ENCODE measurements around the gene PXT1. TPM values are rescaled to one million over a fixed set of nuclear protein-coding genes. Genes with fewer than 3 reads are reported as not detected.

The PXT1 gene
- total and polyA plus RNA-seq, 2 donors (not counting 1 experiment from before 2014, with no cell fraction given), result 0.52 TPM; not detected in 1

- Histone ChIP-seq H3K9me3 (ENCODE audit: control extremely low read depth in 1 of 3, control insufficient read depth in 2 of 3, insufficient read depth in 1 of 3, low read length in 2 of 3) (no peaks in the 10 kb centered on the region), H3K4me1 (ENCODE audit: control insufficient read depth in 2 of 2, insufficient read depth in 2 of 2, low read length in 2 of 2) (peaks cover 20 to 22% of the 10 kb centered on the region in 2 donors), H3K9ac (ENCODE audit: low read length) (no peak overlapping the region), H4K20me1 (ENCODE audit: control insufficient read depth, insufficient read depth, low read length, poor library complexity, severe bottlenecking) (no peaks in the 10 kb centered on the region), H3K4me3 (ENCODE audit: control extremely low read depth in 1 of 5, extremely low read depth in 1 of 5, insufficient read depth in 1 of 5, low read depth in 2 of 5, low read length in 4 of 5) (no peak overlapping the region), H3K27ac (ENCODE audit: low read length in 2 of 2) (no peak overlapping the region), H2AFZ (ENCODE audit: insufficient read depth, low read depth, low read length, poor library complexity, severe bottlenecking) (no peak overlapping the region), H3K79me2 (ENCODE audit: control insufficient read depth, insufficient read depth, low read length) (no peaks in the 10 kb centered on the region), H3K4me2 (replicated peaks; ENCODE audit: low read depth, low read length, poor library complexity, severe bottlenecking) (no peak overlapping the region), H3K36me3 (replicated peaks in 1 of 2; ENCODE audit: control extremely low read depth in 1 of 2, control insufficient read depth in 1 of 2, extremely low read depth in 1 of 2, insufficient read depth in 2 of 2, low read length in 1 of 2) (no peaks in the 10 kb centered on the region), H3K27me3 (replicated peaks in 1 of 4; ENCODE audit: control extremely low read depth in 1 of 4, control insufficient read depth in 3 of 4, insufficient read depth in 4 of 4, low read length in 3 of 4) (peaks cover 0 to 38% (median 14%) of the 10 kb centered on the region in 4 experiments)
- DNase-seq (no peak), ATAC-seq (ENCODE audit: low read depth) (no peak)
- ChIA-PET CTCF (interaction anchor here (1.4 kb wide), 1 partner anchor 87 kb away, joined by 3 read pairs; no protein-coding TSS in a partner anchor), POLR2A (no interaction called here)
- H3K9me3 Mint-ChIP-seq (ENCODE audit: insufficient read depth), result no peaks in the 10 kb centered on the region
- TF ChIP-seq EZH2 (IDR thresholded peaks at IDR 0.05; ENCODE audit: borderline replicate concordance, insufficient read depth, low read depth, low read length, poor library complexity, severe bottlenecking) (no peak), CTCF (IDR thresholded peaks at IDR 0.05) (no peak)
- H3K27ac Mint-ChIP-seq, result no peak overlapping the region
- peaks cover 24% of the 10 kb centered on the region for H3K4me1 Mint-ChIP-seq
- intact Hi-C loops (cut with micrococcal nuclease), result no loop called here
- peaks cover 44% of the 10 kb centered on the region for H3K27me3 Mint-ChIP-seq
- H3K4me3 Mint-ChIP-seq, result no peak overlapping the region
Observed at GRCh38 chr6:36389353-36389752, 53.3 kb downstream of the PXT1 start.

- Histone ChIP-seq H3K9me3 (ENCODE audit: control extremely low read depth in 1 of 3, control insufficient read depth in 2 of 3, insufficient read depth in 1 of 3, low read length in 2 of 3) (no peaks in the 10 kb centered on the region), H3K27ac (ENCODE audit: low read length in 2 of 2) (peak within 1 kb of the TSS in 1 of 2 donors; percentile 28), H3K4me2 (replicated peaks; ENCODE audit: low read depth, low read length, poor library complexity, severe bottlenecking) (peak within 1 kb of the TSS; percentile 90), H3K4me1 (ENCODE audit: control insufficient read depth in 2 of 2, insufficient read depth in 2 of 2, low read length in 2 of 2) (peaks cover 20 to 29% of the 10 kb centered on the region in 2 donors), H2AFZ (ENCODE audit: insufficient read depth, low read depth, low read length, poor library complexity, severe bottlenecking) (peak within 1 kb of the TSS; percentile 83), H3K27me3 (replicated peaks in 1 of 4; ENCODE audit: control extremely low read depth in 1 of 4, control insufficient read depth in 3 of 4, insufficient read depth in 4 of 4, low read length in 3 of 4) (peaks cover 0 to 38% (median 14%) of the 10 kb centered on the region in 4 experiments), H4K20me1 (ENCODE audit: control insufficient read depth, insufficient read depth, low read length, poor library complexity, severe bottlenecking) (no peaks in the 10 kb centered on the region), H3K9ac (ENCODE audit: low read length) (peak within 1 kb of the TSS; percentile 70), H3K4me3 (ENCODE audit: control extremely low read depth in 1 of 5, extremely low read depth in 1 of 5, insufficient read depth in 1 of 5, low read depth in 2 of 5, low read length in 4 of 5) (peak within 1 kb of the TSS; percentile 56 to 74 (median 67)), H3K36me3 (replicated peaks in 1 of 2; ENCODE audit: control extremely low read depth in 1 of 2, control insufficient read depth in 1 of 2, extremely low read depth in 1 of 2, insufficient read depth in 2 of 2, low read length in 1 of 2) (no peaks in the 10 kb centered on the region), H3K79me2 (ENCODE audit: control insufficient read depth, insufficient read depth, low read length) (no peaks in the 10 kb centered on the region)
- TF ChIP-seq CTCF (IDR thresholded peaks at IDR 0.05) (no peak), EZH2 (IDR thresholded peaks at IDR 0.05; ENCODE audit: borderline replicate concordance, insufficient read depth, low read depth, low read length, poor library complexity, severe bottlenecking) (no peak)
- 1% methylated on average over 62 of the region's 65 CpGs for WGBS (ENCODE audit: insufficient coverage)
- ATAC-seq (ENCODE audit: low read depth) (peak; percentile 47), DNase-seq (peak; percentile 57)
- Mint-ChIP-seq H3K4me3 (peak within 1 kb of the TSS; percentile 87), H3K9me3 (ENCODE audit: insufficient read depth) (no peaks in the 10 kb centered on the region), H3K27me3 (peaks cover 41% of the 10 kb centered on the region), H3K27ac (no peak within 1 kb of the TSS), H3K4me1 (peaks cover 30% of the 10 kb centered on the region)
- POLR2A ChIA-PET, result no interaction called here
- CTCF ChIA-PET, result no interaction called here
- intact Hi-C loops (cut with micrococcal nuclease), result no loop called here
Observed at GRCh38 chr6:36387440-36388303, 55.0 kb downstream of the PXT1 start, which contains the start of gene ETV7. TSS of gene ETV7 (minus strand) at chr6:36387669. CDS start at chr6:36387541, 128 bp downstream.
